Neural cell (in vitro differentiated cells): ENCODE results near the gene FHAD1.

Source experiments
- CTCF ChIP-seq: fragments of 450-650 bp; IDR thresholded peaks from 2 replicates; pipeline ENCODE4 v1.5.1; 2014; ENCODE audit warnings: antibody characterized with exemption, mild to moderate bottlenecking, moderate library complexity; ENCODE audit not compliant: poor library complexity, severe bottlenecking
- EP300 ChIP-seq: fragments of 450-650 bp; conservative IDR thresholded peaks from 2 replicates; pipeline ENCODE4 v1.6.1; 2014; ENCODE audit warnings: antibody characterized with exemption, mild to moderate bottlenecking, moderate library complexity; ENCODE audit not compliant: poor library complexity, severe bottlenecking
- EZH2 ChIP-seq: fragments of 200-600, 300-800 bp; shearing (Covaris generic), sonication (generic); IDR thresholded peaks from 2 replicates; pipeline ENCODE4 v1.6.1; 2014; ENCODE audit warnings: antibody characterized with exemption, low read length, borderline replicate concordance, mild to moderate bottlenecking; ENCODE audit not compliant: insufficient read depth, poor library complexity, severe bottlenecking
- MXI1 ChIP-seq: fragments of 450-650 bp; conservative IDR thresholded peaks from 2 replicates; pipeline ENCODE4 v1.6.1; 2014; ENCODE audit warnings: antibody characterized with exemption, mild to moderate bottlenecking; ENCODE audit not compliant: poor library complexity, severe bottlenecking
- POLR2AphosphoS5 ChIP-seq: IDR thresholded peaks from 2 replicates; pipeline ENCODE4 v1.6.1; 2012
- RAD21 ChIP-seq: fragments of 450-650 bp; conservative IDR thresholded peaks from 2 replicates; pipeline ENCODE4 v1.6.1; 2014; ENCODE audit warnings: antibody characterized with exemption, mild to moderate bottlenecking, moderate library complexity
- REST ChIP-seq: IDR thresholded peaks from 2 replicates; pipeline ENCODE4 v1.6.1; 2012; ENCODE audit warnings: borderline replicate concordance
- SMC3 ChIP-seq: fragments of 450-650 bp; conservative IDR thresholded peaks from 2 replicates; pipeline ENCODE4 v1.6.1; 2014; ENCODE audit warnings: antibody characterized with exemption, mild to moderate bottlenecking, moderate library complexity; ENCODE audit not compliant: poor library complexity
- TAF1 ChIP-seq: IDR thresholded peaks from 2 replicates; pipeline ENCODE4 v1.6.1; 2012; ENCODE audit warnings: low read depth

GRCh38 chr1:15290382-15290781 lies 43.4 kb downstream of the FHAD1 start:
- TF ChIP-seq EP300 (no peak), CTCF (no peak), POLR2AphosphoS5 (no peak), MXI1 (no peak), EZH2 (no peak), RAD21 (no peak), REST (no peak), TAF1 (no peak), SMC3 (no peak)
